AG08395 (cell line): ENCODE measurements around the gene SYTL2.
"Not testable (repeated sequence)": the region's sequence is repeated elsewhere in the genome, so short reads cannot be mapped to it uniquely, and the experiment has no call there.

ENCODE experiments used
- DNase-seq: peaks from one replicate; pipeline ENCODE4 v3.0.0; 2012; ENCODE audit warnings: mixed read lengths, low spot score

The SYTL2 gene

GRCh38 chr11:85685125-85685819 is 125.7 kb downstream of the SYTL2 start:
- peak; percentile 33 for DNase-seq

GRCh38 chr11:85682330-85683305 is 128.3 kb downstream of the SYTL2 start:
- DNase-seq, result peak; percentile 76

- DNase-seq, result no peak
Measured at GRCh38 chr11:85680897-85681296, 130.0 kb downstream of the SYTL2 start.

DNA sequence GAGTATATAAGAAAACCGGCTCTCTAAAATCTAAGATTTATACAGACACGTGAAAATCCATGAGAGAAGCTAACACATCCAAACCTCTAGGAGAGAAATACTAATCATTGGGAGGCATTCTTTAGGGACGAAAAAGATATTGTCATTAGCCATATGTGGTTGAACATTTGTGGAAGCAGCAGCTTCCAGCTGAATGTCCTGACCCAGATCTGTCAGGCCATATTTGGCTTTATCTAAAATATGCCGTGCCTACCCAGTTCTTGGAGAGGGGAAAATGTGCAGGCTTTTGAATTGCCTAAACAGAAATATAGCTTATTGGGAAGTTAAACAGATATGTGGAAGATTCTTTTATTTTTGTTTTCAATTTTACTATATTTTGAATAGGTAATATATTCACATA is 131.4 kb downstream of the SYTL2 start:
- no peak for DNase-seq

- no peak for DNase-seq
Measured at GRCh38 chr11:85673393-85673792, 137.5 kb downstream of the SYTL2 start.

DNA sequence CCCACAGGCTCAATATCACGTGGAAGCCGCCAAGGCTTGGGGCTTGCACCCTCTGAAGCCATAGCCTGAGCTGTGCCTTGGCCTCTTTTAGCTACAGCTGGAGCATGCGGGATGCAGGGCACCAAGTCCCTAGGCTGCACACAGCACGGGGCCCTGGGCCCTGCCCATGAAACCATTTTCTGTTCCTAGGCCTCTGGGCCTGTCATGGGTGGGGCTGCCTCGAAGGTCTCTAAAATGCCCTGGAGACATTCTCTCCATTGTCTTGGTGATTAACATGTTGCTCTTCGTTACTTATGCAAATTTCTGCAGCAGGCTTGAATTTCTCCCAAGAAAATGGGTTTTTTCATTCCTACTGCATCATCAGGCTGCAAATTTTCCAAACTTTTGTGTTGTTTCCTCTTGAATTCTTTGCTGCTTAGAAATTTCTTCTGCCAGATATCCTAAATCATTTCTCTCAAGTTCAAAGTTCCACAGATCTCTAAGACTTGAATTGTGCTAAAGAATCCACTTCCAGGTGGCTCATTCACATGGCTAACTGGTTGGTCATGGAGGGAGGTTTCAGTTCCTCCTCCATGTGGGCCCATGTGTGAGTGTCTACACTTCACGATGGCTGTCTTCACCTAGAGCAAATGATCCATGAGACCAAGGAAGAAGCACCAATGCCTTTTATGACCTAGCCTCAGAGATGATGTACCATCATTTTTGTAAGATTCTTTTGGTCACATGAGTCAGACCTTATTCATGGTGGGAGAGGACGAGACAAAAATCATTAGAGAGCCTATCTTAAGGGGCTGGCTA is 138.6 kb downstream of the SYTL2 start:
- no peak for DNase-seq

- not testable (repeated sequence) for DNase-seq
Measured at GRCh38 chr11:85670949-85671663, 139.8 kb downstream of the SYTL2 start.

DNA sequence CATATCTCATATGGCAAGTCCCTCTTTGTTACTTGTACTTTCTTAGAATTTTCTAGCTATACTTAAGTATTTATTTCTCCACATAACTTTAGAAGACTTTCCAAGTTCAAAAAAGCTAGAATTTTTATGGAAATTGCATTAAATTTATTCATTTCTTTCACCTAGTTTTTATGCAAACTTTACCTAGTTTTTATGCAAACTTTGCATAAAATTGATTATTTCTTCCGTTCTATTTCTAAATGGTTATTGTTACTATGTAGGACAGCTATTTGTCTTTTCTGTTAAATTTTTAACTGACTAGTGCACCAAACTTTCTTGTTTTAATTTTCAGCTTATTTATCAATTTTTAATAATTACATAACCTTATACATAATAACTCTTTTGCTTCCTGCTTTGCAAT is 142.8 kb downstream of the SYTL2 start:
- no peak for DNase-seq

GRCh38 chr11:85666687-85667086 is 144.3 kb downstream of the SYTL2 start:
- DNase-seq, result no peak

DNA sequence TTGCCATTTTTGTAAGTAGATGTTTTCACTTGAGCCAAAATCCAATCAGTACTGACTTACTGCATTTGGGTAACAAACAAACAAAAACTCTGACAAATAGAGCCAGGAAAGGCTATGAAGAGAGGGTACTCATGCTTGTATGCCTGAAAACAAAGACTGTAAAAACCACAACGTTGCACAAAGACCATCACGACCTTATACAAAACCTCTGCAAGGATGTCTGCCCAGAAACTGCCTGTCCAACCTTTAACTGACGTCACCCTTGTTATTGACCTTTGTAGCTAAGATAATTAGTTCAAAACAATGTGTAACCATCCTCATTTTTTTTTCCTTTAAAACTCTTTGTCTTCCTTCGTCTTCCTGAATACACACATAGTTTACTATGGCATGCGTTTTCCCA is 145.2 kb downstream of the SYTL2 start:
- DNase-seq, result no peak

GRCh38 chr11:85664615-85665481 is 146.1 kb downstream of the SYTL2 start, which contains the start of gene CREBZF:
CREBZF (minus strand) TSS chr11:85665129; CDS start chr11:85664875, 254 bp downstream.
- peak; percentile 95 for DNase-seq

DNA sequence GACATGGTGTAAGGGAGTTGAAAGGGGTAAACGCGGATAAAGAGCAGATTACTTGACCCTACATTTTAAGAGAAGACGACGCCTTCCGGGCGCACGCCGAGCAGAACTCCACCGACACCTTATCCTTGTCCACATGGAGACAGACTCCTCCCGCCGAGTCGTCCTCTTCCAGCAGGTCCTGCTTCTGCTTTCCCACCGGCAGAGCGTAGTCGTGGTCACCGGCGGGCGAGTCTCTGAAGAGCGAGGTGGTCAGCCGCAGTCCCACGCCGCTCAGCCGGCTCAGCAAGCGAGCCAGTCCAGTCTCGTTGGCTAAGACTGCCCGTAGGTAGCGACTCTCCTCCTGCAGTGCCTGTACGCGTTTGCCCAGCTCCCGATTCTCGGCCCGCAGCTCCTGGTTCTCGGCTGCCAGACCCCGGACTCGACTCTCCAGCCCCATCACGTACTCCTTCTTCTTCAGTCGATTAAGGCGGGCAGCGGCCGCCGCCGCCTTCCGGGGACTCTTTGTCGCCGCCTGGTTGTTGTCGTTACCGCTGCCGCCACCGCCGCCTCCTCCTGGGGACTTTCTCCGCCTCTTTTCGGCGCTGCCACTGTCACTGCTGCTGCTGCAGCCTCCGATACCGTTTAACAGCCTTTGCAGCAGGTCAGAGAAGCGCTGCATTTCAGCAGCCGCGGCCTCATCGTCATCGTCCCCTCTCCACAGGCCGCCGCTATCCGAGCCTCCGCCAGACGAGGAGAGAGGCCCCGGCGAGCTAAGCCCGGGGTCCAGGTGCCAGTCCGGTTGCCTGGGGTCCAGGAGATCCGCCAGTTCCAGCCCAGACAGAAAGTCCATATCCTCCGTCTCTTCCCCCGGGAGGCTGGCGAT is 147.0 kb downstream of the SYTL2 start:
- peak; percentile 57 for DNase-seq

DNA sequence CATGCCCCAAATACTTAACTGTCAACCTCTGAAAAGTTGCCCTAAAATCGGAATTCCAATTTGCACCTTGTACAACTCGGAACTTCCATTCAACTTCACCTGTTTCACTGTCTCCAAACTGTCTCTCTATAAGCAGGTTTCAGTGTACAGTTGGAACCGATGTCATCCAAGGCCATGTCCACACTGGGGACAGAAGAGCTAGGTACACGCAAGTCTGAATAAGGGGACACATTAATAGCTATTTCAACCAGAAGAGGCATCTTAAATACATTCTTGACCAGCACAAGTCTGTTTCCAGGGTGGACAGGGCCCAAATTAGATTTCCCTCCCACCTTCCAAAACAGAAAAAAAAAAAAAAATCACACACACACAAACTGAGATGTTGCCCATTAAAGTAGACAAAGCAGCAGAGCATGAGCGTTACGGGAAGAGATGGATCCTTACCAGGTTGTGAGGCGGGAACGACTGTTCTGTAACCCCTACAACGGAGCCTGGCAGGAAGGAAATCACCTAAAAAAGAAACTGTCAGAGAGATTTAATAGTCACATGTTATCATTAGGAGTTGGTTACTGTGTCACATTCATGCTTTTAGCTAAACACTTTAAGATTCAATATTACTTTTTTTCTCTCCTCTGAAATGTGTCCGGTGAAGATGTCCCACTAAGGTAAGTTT is 147.7 kb downstream of the SYTL2 start:
- peak; percentile 10 for DNase-seq

- peak; percentile 17 for DNase-seq
Measured at GRCh38 chr11:85661972-85662664, 148.8 kb downstream of the SYTL2 start.

DNA sequence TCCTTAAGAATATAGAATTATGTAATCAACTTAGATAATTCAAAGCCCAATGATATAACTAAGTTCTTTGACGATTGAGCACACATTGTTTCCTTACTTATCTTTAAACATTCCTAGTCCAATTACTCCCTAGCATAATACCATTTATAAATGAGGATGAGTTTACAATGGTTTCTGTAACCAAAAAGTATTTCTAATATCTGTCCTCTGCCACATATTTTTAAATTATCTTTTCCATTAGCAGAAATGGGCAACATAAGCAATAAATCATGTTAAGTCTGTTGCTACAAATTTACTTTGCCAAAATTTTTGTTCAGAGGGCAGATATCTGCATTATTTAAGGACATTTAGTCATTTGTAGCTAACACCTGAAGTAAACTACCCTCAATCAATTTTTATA is 152.8 kb downstream of the SYTL2 start:
- no peak for DNase-seq

DNA sequence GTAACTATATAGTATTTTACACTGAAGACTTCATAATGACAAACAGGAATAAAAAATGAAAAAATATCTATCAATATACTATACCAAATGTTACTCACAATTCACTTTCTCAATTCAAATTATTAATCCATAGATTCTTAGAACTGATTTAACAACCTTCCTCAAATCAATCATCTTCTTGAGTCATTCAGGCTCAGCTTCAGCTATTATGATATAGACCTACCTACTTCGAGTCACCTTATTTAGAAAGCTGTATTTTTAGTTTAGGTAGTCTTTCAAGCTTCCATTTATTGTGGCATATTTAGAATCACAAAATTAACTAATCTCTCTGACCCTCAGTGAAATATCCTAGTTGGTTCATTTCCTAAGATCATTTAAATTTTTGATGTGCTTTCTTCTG is 154.2 kb downstream of the SYTL2 start:
- DNase-seq, result no peak

DNA sequence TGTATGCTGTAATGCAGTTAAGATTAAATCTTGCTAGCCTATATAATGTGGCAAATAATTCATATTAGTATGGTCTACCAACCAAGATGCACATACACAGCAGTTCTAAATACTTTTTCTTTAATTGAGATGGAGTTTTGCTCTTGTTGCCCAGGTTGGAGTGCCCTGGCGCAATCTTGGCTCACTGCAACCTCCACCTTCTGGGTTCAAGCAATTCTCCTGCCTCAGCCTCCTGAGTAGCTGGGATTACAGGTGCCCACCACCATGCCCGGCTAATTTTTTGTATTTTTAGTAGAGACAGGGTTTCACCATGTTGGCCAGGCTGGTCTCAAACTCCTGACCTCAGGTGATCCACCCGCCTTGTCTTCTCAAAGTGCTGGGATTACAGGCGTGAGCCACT is 156.6 kb downstream of the SYTL2 start:
- DNase-seq, result not testable (repeated sequence)

- no peak for DNase-seq
Measured at GRCh38 chr11:85652786-85653447, 158.0 kb downstream of the SYTL2 start.
